ENCODE results near the gene IRAK1.

Gene IRAK1

DNA sequence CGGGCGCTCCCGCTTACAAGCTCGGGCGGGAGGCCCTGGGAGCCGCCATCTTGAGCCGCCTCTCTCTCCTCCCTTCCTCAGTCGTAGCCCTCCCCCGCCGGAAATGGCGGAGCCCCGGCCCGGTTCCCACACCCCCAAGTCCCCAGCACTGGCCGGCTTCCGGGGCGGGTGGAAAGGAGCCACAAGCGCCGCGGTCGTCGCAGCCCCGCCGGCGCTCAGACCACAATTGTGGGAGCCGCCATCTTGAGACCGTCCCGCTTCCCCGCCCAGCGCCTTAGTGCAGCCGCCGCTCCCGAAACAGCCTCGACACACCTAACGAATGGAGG, 48.6 kb downstream of the IRAK1 start:
- DNase-seq (ENCODE audit: low read depth): peak; percentile 84

DNA sequence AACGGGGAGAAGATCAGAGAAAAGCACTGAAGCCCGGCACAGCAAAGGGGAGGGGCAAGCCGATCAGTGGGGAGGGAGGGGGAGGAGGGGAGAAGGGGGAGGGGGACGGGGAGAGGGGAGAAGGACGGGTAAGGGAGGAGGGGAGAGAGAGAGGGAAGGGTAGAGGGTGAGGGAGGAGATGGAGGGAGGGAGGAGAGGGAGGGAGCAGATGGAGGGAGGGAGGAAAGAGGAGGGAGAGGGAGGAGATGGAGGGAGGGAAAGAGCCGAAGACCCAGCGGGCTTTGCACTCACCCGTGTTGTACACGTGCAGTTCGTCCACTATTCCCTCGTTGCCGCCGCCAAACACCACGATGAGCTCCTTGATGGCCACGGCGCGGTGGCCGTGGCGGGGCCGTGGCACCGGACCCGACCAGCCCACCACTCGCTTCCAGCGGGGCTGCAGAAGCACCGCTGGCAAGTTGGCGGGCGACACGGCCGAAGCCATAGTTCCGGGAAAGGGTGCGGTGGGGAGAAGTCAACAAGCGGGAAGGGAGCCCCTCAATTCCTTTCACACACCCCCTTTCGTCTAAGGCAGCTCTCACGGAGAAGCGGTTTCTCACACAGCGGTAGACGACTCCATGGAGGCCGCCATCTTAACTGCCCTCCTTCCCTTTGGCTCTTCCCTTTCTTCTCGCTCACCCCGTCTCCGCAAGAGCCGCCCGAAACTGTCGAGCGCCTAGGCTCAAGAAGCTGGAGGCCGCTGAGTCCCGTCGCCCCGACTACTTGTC, 49.2 kb downstream of the IRAK1 start:
- DNase-seq (ENCODE audit: low read depth): peak; percentile 77

DNA sequence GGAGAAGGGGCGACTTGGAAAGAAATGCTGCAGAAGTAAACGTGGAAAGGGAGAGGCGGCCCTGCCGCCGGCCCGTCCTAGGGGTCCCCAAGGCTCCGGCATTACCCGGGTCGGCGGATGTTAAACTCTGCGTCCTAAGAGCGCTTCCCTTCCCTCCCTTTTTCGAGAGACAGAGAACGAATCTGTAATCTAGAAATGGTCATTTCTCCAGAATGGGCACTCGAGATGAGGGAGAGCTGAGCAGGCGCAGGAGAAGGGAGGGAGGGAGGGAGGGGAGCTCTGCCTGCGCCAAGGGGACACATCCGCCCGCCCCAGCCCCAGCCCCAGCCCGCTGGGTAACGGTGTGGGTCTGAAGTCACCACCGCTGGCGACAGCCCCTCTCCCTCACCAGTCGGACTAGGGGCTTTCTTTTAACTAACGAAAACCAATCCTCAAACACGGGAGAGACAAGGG, 49.8 kb downstream of the IRAK1 start:
- no peak for DNase-seq (ENCODE audit: low read depth)

DNA sequence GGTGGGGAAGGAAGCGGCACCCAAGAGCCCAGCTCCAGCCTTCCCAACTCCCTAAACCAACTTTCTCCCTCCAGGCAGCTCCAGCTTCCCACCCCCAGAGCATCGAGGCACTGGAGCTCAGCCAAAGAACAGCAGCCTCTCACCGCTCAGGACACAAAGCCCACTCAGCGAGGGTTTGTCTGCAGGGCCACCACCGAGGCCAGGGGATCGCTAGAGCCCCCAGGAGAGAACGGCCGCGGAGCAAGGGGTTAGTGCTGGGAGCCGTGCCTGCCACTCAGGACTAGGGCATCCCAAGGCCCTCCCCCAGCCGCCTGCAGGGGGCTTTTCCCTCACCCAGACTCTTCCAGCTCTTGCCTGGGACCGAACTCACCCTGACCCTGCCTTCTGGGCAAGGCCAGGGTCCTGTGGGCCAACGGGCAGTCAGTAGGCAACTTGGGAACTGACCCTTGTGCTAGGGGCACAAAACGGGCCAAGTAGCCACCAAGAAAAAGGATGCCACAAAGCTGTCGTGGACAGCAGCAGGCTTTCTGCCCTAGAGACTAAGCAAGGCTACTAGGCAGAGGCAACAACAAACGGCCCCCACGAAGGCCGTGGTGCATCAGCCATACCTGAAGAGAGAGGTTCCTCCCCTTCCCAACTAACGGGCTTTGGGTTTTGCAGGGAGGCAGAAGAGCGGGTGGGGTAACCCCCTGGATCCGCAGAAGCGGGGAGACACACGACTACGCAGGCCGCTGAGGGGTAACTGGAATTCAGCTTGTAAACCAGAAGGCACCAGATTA, 50.4 kb downstream of the IRAK1 start:
- no peak for DNase-seq (ENCODE audit: low read depth)

DNA sequence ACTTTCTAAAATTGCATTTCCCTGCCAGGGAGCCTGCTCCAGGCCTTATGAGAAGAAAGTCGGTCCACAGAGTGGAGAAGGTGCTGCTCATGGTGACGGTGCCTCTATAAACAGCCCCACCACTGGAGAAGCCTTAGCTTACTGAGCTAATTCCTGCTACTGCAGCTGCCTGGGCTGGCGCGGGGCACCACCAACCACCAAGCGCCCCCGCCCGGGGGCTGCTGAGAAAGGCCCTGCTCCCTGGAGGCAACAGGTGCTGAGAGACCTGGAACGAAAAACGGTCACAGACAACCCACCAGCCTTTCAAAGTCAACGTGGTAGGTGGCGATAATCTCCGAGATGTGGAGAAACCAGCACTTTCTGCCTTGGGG, 51.0 kb downstream of the IRAK1 start:
- no peak for DNase-seq (ENCODE audit: low read depth)

DNA sequence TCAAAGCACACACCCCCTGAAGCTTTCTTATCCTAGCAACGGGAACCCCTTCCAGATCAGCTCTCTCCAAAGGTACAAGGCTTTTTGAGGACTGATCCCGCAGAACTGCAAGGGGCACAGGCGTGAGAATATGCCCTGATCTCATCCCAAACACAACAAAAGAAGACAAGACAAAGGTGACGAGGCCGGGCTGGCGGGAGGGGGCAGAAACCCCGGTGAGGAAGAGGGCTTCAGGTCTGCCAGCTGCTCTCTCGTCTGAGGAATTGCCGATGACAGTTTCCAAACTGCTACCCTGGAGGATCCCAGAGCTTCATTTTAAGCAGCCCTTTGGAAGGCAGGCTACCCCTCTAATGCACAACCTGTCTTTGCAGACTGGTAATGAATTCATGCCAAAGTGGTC, 51.4 kb downstream of the IRAK1 start:
- DNase-seq (ENCODE audit: low read depth): no peak

DNA sequence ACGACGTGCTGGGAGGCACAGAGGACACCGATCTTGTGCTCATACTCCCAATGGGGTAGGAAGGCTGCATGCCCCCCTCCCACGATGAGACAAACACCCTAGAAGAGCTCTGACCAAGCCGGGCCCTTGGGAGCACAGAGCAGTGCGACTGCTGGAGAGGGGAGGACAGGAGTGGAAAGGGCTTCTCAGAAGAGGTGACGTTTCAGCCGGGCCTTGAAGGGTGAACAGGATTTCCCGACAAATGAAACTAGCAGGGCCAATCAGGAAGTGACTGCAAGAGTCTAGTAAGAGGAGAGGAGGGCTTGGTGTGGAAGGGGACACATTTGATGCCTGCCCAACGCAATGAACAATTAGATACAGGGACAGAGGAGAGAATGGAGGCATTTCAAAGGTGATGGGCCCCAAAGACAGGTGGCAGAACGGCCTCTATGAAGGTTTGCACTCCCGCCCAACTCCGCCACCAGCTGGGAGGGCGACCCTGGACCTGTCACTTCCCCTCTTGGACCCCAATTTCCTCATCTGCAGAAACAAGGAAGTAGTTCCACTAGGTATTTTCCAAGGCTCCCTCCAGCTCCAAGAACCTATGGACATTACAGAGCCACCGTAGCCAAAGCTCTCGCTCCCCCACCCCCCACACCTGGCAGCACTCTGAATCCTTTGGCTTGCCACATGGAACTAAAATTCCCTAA, 52.0 kb downstream of the IRAK1 start:
- DNase-seq (ENCODE audit: low read depth): no peak

DNA sequence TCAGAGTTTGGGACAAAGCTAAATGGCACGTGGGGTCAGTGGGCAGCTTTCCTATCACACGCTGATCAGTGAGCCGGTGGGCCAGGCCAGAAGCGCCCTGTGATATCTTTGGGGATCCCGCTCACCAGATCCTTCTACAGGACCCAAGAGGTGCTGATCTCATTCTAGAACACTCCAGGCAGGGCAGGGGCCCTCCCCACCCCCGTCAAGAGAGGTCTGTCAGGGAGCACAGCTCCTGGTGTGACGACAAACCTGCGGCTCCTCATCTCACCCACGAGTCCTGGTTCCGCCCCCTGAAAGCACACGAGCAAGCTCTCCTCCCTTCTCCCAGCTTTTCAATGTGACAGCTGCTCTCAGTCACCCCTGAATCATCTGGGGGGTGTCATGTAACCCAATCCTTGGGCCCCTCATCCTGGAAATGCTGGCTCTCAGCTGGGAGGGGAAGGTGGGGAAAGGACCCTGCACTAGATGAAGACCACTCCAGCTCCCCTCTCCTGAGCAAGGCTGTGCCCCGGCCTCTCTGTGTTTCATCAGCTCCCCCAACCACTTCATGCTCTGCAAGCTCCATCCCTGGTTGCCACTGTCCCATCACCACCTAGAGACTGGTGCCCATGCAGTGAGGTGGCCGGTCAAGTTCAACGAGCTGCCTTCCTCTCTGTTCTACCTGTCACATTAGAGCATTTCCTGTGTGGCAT, 52.7 kb downstream of the IRAK1 start:
- no peak for DNase-seq (ENCODE audit: low read depth)

DNA sequence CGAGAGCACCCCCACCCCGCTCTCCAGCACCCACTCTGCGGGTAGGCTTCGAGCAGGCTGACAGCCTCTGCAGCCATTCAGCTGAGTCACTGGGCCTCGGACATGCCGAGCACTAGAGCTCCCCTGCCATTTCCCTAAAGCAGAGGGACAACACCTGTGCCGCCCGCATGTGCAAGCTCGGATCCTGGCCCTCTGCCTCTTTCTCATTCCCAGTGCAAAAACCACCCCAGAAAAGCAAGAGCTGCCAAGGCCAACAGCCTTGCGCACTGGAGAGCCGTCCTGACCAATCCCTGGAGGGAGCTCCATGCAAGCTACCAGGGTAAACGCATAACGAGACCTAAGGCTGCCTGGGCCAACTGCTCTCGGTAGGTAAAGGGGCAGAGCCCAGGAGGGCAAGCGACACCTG, 53.4 kb downstream of the IRAK1 start:
- no peak for DNase-seq (ENCODE audit: low read depth)

DNA sequence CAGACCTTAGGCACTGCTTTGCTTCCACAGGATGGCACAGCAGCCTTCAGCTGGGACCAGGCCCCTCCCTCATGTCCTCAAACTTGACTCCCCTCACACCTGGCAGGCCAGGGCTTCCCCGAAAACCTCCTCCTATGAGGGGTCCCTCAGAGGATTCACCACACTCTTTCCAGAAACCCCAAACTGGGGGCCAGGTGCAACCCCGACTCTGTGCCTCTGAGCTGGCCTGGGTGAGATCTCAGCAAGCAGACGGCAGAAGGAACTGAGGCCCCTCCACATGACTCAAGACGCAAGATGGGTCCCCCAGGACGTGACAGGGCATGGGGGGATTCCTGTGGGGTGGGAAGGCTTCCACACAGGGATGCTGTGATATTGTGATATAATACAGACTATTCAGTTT, 54.3 kb downstream of the IRAK1 start:
- DNase-seq (ENCODE audit: low read depth): no peak

DNA sequence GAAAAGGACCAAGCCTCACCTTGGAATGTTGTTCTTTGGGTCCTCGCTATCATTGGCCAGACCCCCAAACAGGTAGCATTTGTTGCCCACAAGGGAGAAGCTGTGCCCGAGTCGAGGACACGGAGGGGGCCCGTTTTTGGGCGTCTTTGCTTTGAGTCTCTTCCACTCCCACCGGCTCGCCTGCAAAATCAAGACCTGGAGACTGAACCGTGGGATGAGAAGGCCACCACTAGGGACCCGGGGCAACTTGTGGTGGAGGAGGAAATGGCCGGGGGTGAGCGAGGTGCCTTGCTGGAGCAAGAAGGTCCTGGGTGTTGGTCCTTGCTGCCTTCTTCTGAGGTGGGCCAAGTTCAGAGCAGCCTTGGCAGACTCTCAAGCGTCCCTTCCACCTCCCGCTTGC, 55.6 kb downstream of the IRAK1 start:
- no peak for DNase-seq (ENCODE audit: low read depth)

DNA sequence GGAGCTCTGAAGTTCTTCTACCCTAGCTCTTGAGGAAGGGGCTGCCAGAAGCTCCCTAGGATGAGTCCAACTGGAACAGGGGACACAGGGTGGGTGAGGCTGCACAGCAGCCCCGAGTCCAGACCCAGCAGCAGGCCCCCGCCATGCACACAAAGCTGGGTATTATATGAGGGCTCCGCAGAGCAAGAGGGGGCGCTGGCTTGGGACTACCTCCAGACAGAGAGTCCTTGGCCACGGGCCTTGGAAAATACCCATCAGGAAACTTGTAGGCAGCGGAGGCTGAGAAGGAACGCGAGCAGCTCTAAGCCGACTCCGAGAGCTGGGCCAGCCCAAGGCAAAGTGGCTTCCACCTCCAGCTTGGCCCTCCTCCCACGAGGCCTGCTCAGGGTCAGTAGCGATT, 56.2 kb downstream of the IRAK1 start:
- DNase-seq (ENCODE audit: low read depth): no peak

DNA sequence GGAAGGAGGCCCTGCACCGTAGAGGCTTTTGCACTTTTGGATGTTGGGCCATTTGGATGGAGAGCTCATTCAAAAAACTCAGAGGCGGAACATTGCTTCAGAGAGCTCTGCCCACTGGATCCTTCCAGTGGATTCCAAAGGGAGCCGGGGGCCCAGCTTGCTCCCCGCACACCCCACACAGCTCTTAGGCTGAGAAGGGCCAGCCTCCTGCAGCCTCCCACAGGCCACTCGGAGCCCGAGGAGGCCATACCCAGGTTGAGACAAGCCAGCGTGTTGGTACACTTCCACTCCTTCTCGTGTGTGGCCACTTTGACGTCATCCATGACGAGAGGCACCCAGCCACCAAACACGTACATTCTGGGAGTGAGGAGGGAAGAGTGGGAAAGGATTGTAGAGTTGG, 58.4 kb downstream of the IRAK1 start:
- no peak for DNase-seq (ENCODE audit: low read depth)

DNA sequence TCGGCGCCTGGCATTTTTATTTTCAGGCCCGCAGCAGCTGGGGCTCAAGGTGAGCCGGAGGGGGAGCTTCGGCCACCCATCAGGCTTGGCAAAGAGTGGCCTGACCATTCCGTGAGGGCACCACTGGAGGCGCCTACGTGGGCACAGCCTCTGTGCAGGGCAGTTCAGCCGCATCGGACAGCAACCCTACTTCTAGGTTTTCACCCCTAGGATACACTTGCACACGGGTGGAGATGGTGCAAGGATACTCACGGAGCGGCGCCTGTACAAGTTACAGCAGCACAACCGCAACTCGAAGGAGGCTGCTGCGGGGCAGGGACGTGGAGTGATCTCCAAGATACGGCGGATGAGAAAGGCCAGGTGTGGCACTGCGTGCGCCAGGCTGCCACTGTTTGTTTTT, 58.9 kb downstream of the IRAK1 start:
- no peak for DNase-seq (ENCODE audit: low read depth)

All from fibroblast of the conjunctiva (primary cell).